Stimulated activated CD4-positive, alpha-beta T cell treated with anti-CD3 and anti-CD28 coated beads, Interleukin-2, amount 100 ng/mL, for 24 hours (primary cell): Measurements from ENCODE around the gene C22orf15.

ENCODE experiments used
- DNase-seq, 2 donors: peaks; one replicate each; pipeline ENCODE4 v3.0.0-alpha.2; 2020

Gene C22orf15

DNA sequence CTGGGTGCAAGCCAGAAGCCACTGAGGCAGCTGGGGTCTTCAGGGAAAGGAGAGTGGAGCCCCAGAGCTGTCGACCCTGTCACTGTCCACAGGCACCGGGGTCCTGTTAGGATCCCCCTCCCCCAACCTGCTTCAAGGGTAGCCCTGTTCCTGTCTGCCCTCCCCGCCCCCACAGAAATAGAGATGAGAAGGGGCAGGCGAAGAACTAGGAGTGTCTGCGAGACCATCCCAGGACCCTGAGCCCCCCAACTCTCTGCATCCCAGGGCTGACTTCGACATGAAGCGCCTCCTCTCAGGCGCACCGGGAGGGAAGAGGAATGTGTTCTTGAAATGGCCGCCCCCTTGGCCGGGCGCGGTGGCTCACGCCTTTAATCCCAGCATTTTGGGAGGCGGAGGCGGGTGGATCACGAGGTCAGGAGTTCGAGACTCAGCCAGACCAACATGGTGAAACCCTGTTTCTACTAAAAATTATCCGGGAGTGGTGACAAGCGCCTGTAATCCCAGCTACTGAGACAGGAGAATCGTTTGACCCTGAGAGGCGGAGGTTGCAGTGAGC lies 11.3 kb upstream of the C22orf15 start:
- DNase-seq: no peak

DNA sequence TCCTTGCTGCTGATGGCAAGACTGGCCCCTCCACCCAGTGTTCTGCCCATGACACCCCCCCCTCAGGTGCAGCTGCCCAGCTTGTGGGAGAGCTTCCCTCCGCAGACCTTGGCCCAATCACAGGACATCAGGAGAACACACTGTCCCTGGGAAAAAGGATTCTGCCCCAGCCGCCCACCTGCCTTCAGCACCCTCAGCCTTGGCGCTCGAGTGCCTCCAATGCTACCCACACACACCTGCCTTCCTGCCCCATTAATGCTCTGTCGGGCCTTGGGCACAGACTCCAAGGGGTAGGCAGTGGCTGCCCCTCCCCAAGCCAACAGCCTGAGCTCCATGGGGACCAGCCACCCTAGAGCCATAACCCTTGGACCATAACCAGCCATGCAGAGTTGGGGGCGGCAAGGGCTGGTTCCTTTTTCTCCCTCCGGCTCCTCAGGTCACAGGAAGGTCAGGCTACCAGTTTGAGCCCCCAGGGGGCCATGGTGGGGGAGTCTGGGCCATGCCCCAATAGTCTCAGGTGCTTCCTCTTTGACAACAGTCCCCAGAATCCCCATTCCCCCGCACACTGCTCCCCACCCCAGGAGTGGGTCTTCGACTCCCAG lies 10.6 kb upstream of the C22orf15 start:
- no peak for DNase-seq

DNA sequence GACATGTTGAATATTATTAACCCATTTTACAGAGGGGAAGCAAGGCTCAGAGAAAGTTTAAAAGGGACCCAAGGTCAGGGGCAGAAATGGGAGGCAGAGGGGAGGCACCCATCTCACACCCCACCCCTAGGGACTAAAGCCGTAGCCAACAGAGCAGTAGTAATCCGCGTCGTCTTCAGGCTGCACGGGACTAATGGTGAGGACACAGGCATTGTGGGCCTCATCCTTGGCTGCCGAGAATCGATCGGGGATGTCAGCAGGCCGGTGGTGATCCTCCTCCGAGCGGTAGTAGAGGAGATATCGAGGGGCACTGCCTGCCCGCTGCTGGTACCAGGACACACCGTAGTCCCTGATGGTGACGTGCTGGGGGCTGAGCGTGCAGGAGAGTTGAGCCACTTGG lies 10.0 kb upstream of the C22orf15 start:
- no peak for DNase-seq

DNA sequence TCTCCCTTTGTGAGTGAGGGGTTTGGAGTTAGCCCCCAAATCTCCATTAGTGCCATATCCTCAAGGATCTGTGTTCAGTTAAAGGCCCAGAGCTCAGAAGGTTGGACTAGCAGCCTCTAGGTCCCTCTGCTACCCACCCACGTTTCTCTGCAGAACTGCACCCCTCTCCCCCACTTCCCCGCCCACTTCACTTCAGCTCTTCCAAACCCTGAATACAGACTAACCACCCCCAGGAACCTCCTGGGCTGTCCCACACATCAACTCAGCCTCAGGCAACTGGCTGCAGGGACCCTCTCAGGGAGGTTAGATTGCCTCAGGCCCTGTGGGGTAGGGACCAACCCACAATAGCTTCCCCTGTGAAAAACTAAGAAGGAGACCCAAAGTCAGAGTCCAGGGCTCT lies 9.4 kb upstream of the C22orf15 start:
- no peak for DNase-seq

DNA sequence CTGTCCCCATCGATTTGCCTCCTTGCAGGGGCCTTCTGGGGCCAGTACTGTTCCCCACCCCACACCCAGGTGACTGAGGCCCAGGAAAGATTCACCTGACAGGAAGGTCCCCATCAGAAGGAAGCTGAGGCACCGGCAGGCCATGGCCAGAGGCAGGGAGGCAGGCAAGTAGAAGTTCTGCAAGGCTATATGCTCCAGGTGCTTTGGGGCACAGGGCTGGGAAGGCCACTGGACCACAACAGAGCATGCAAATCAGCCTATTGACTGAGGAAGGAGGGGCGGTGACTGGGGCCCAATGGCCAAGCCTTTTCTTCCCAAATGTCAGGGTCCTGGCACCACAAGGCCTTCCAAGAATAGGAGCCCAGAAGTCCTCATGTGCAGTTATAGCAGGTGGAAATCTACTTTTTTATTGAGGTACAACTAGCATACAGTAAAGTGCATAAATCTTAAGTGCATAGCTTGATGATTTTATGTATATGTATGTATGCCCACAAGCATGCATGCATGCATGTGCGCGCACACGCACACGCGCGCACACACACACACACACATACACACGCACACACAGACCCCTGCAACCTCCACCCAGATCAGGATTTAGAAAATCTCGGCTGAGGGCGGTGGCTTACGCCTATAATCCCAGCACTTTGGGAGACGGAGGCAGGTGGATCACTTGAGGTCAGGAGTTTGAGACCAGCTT lies 8.4 kb upstream of the C22orf15 start, which contains the start of gene VPREB3:
TSS of gene VPREB3 (minus strand) at position 206 of the 700 bp plus-strand sequence. CDS start at position 144, 62 bp downstream.
- DNase-seq: no peak

DNA sequence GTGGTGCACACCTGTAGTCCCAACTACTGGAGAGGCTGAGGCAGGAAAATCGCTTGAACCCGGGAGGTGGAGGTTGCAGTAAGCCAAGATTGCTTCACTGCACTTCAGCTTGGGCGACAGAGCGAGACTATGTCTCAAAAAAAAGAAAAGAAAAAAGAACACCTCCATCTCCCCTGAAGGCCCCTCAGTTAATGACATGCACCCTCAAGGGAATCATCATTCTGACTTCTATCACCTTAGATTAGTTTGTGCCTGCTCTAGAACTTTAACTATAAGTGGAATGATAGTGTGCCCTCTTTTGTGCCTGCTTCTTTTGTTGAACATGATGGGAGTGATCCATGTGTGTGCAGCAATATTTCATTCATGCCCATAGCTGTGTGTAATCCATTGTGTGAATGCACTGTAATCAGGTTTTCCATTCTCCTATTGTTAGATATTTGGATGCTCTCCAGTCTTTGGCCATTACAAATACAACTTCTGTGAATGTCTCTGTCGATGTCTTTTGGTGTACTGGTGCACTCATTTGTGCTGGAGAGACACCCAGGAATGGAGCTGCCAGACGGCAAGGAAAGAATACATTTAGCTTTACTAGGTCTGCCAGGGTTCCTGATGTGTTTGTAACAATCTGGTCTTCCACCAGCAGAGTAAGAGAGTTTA lies 7.7 kb upstream of the C22orf15 start:
- DNase-seq: no peak

DNA sequence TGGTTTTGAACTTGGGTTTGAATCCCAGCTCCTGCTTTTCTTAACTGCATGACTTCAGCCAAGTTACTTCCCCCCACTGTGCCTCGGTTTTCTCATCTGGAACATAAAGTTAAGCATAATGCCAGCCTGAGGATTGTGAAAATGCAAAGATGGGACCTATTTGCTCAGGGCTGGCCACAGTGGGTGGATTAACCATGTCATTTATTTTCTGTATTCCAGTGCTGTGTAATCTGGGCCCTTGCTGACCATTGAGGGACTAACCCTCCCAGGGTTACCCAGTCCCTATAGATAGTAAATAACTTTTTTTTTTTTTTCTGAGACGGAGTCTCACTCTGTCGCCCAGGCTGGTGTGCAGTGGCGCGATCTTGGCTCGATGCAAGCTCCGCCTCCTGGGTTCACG lies 7.1 kb upstream of the C22orf15 start:
- no peak for DNase-seq

DNA sequence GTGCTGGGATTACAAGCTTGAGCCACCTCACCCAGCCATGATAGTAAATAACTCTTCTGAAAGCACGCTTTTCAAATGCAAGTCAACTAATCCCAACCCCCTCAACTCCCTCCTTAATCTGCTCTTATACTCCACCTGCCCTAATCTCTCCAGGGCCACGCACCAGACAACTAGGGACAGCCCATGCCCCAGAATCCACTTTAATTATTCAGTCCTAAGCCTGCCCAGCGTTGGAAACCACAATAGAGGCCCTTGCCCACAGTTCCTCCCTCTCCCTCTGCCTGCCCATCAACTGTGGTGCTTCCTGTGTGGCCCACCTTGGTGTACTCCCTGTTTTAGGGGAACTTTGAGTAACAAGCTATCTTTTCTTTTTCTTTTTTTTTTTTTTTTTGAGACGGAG lies 5.9 kb upstream of the C22orf15 start:
- DNase-seq: no peak

DNA sequence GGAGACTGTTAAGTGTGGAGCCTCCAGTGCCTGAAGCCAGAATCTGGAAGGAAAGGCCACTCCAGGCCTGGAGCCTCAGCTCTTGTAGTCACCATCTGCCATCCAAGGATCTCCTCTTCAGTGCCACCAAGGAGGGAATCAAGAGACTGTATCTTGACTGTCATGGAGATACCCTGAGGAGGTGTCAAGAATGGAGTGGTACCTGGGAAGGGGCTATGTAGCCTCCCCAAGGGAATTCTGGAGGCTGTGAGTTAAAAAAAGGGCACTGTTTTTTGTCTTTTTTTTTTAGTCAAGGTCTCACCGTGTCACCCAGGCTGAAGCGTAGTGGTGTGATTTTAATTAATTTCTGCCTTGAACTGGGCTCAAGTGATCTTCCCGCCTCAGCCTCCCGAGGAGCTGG lies 3.2 kb upstream of the C22orf15 start:
- DNase-seq: no peak

DNA sequence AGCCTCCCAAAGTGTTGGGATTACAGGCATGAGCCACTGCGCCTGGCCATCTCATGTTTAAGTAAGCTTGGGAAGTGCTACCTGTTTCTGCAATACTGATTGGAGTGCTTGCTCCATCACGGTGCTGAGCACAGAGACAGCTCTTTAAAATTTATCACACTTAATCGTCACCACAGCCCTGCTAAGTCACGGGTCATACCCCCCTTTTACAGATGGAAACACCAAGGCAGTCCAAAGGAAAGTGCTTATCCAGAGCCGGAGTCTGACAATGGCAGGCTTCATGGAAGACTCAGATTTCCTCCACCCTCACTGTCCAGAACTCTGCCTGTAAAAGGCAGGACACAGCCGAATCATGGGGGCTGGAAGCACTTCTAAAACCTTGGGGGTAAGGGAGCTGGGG lies 2.7 kb upstream of the C22orf15 start:
- no peak for DNase-seq

DNA sequence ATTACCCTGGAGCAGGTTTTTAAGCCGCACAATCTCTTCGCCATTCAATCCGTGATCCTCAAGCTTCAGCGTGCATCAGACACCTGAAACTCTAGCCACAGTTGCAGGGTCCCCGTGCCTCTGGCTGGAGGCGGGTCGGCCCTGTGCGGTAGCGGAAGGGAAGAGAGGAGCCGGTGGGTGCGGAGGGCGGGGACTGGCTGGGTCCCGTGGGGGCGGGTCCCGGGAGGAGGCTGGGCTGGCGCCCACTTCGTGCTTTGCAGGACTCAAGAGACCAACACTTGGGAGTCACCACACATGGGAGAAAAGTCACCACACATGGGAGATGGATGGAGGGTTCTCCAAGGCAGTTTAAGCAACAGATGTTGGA lies 772 bp downstream of the C22orf15 start:
- peak; percentile 62 to 71 for DNase-seq

DNA sequence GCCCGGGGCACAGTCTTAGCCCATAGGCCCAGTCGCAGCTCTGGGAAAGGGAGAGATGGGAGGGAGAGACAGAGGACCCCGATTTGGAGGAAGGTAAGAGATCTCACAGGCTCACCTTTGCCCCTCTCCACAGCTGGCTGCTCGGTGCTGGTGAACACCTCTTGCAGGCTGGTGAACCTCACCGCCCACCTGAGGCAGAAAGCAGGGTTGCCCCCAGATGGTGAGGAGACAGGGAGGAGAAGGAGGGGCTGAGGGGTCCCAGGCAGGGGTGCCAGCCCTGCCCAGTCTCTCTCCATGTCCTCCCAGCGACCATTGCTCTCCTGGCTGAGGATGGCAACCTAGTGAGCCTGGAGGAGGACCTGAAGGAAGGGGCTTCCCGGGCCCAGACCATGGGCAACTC lies 1.2 kb downstream of the C22orf15 start:
- no peak for DNase-seq

DNA sequence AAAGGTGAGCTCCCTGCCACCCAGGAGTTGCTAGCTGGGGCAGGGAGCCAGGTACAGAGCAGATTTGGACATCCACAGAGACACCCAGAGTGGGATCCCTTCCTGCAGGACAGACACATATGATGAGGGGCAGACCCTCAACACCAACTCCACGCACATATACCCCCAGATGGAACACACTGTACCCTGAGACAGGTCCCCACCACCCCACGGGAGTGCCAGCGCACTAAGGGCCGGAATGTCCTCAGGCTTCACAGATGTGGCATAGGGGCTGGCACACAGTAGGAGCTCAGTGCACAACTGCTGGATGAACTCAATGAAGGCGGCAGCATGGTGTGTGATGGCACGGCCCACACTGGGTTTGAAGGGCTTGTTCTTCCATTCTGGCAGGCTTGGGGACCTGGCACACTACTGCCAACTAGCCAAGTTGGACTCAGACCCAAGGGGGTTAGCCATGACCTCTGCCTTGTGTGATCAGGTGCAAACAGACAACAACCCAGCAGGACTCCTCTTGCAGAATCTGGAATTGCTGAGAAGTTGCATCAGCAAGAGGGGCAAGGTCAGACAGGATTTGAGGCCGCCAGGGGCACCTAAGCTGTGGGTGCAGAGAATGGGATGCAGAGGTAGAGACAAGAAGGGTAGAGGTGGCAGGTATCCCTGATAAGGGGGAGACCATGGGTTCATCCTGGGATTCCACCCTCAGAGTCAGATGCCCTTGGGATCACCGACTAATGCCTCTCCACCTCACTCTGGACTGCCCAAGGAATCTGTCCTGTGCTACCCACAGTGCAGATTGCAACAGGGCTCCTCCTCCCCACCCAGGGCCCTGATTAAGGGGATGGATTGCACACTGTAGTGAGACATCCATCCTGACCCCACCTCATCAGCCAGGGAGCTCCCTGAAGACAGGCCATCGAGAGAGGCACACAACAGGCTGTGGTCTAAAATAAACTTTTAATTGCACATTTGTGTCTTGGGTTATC lies 2.4 kb downstream of the C22orf15 start:
- no peak for DNase-seq

DNA sequence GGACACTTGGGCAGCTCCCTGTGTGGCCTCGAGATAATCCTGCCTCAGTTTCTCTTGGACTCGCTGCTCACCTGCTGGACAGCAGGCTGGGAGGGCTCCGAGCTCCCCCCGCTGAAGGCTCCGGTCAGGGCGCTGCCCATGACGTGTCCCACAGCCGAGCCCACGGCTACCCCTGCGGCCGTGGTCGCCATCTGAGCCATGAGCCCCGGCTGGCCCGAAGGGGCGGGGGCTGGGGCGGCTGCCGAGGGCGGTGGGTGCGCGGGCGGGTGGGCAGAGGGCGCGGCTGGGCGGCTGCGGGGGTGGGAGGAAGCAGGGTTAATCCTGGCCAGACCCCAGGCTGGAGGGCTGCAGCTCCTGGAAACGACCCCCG lies 4.5 kb downstream of the C22orf15 start:
- DNase-seq: no peak

DNA sequence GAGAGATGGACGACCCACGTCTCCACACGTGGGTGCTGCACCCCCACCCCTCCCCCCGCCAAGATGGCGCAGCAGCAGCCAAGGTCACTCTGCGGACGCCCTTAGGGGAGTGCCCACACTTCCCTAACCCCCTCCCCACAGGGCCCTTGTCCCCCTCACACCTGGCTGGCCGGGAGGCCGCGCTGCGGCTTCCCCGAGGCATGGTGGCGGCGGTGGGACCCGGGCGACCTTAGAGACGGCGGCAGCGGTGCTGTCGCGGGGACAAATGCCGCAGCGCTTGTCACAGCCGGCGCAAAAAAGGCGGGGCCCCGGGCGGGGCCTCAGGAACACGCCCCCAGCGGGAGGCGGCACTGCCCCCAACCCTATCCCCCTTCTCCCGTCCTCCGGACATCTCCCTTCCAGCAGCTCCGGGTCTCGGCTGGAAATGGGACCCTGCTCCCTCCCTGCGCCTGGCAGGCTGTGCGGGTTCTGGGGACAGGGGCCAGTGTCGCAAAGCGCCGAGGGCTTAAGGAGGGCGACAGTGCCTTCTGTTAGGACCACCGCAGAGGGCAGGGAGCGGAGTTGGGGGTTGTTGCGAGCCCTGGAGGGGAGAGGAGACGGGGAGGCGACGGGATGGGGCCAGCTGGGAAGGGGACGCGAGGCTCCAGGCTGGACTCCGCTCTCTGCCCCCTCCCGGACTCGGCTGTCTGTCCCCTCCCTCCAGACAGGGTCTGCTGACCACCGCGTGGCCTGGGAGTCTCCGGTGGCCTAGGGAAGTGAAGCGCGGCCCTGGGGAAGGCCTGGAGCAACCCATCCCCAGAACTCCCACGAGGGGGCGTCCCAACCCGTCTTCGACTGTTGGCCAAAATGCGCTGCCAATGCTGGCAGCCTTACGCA lies 5.1 kb downstream of the C22orf15 start, which contains the start of gene CHCHD10:
TSS of gene CHCHD10 (minus strand) at position 300 of the 876 bp plus-strand sequence. CDS start at position 202, 98 bp downstream.
- DNase-seq: peak; percentile 83 to 86

DNA sequence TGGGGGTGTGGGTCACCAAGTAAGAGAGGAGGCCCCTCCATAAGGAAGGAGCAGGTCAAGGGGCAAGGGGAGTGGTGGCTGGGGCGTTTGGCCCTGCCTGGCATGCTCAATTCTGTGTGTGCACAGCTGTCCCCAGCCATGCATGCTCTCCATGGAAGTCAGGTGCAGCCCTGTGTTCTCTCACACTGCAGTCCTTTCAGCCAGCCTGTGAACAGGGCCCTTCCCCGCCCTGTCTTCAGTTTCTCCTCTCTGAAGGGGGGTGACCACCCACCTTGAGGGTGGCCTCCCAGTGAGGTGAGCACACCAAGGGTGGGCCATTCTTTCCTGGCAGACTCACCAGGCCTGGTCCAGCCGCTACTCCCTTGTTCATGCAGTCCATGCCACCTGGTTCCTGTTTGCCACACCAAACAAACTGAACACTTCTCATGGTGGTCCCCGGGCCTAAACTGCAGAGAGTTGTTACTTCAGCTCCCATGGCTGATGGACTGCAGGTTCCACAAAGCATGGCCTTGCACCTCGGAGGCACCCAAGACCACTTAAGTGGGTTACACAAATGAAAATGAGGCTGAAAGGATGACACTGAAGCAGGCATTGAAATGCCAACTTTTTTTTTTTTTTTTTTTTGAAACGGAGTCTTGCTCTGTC lies 6.7 kb downstream of the C22orf15 start:
- no peak for DNase-seq

DNA sequence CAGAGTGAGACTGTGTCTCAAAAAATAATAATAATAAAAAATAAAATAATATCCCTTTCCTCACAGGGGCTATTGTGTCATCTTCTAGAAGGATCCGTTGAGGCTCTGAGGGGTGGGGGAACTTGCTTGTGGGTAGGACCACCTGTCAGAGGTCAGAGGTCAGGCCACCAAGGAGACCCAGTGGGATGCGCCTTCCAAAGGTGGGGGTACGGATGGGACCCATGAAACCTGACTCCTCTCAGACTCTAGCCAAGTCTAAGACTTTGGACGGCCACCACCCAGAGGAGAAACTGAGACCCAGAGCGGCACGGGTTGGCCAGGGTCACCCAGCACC lies 9.5 kb downstream of the C22orf15 start:
- no peak for DNase-seq

DNA sequence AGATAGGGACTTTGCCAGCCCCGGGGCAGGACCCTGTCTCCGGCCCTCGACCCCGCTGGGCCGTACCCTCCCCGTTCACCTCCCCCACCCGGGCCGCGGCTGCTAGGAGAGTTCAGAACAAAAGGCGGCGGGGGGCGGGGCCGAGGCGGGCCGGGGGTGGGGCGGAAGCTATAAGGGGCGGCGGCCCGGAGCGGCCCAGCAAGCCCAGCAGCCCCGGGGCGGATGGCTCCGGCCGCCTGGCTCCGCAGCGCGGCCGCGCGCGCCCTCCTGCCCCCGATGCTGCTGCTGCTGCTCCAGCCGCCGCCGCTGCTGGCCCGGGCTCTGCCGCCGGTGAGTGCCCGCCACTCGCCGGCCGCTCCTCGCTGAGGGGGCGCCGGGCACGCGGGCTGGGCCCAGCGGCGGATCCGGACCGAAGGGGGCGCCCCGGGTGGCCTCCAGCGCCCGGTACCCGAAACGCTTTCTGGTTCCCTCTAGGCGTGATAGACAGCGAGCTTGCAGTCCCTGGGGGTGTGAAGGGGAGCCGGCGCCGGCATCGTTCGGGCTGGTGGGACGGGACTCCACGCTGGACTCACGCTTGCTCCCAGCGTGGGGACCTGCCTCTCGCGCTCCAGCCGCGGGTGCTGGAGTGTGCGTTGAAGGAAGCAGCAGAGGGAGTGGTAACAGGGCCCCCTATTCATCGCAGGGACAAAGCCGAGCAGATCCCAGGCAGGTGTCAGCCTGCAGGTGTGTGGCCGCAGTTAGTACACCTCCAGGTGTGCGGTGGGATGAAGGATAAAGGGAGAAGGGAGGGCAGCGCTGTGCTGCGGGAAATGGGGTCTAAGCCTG lies 10.1 kb downstream of the C22orf15 start, which contains the start of gene MMP11:
TSS of gene MMP11 (plus strand) at position 201 of the 825 bp plus-strand sequence. CDS start at position 223, 22 bp downstream.
- peak; percentile 66 to 68 for DNase-seq

DNA sequence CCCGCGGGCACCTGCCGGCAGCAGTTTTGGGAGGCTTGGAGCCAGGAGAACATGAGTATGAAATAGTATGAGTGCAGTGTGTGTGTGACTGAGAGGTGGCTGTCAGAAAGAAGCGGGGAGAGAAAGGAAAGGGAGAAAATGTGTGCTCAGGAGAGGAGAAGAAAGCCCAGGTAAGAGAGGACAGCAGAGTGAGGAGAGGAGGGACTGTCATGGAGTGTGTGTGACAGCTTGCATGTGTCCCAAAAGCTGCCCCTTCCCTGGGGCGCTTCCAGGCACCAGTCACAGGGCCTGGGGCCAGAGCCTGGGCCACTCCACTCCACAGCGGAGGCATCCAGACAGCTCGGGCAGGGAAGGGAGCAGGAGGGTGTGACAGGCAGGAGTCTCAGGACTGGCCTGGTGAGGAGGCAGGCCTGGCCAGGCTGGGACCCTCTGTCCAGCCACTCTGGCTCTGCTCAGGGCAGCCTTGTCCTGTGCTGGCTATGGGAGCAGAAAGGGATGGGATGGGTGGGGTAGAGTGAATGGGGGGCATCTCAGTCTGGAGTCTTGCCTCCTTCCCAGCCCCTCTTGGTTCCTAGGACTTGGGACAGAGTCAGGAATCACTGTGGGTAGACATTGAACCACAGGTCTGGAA lies 10.8 kb downstream of the C22orf15 start:
- no peak for DNase-seq
